A549 (cell line): Measurements from ENCODE around the gene PKD2.

ENCODE experiments used
- POLR2A ChIP-seq: IDR thresholded peaks from 2 replicates; pipeline ENCODE4 v1.6.1; 2012; ENCODE audit warnings: mild to moderate bottlenecking, low read length
- TF ChIP-seq, protein P1 (sequence below): IDR thresholded peaks from 2 replicates; pipeline ENCODE4 v1.6.1; 2012

GRCh38 chr4:88021824-88022223 lies 14.4 kb downstream of the PKD2 start:
- TF ChIP-seq, protein P1, sequence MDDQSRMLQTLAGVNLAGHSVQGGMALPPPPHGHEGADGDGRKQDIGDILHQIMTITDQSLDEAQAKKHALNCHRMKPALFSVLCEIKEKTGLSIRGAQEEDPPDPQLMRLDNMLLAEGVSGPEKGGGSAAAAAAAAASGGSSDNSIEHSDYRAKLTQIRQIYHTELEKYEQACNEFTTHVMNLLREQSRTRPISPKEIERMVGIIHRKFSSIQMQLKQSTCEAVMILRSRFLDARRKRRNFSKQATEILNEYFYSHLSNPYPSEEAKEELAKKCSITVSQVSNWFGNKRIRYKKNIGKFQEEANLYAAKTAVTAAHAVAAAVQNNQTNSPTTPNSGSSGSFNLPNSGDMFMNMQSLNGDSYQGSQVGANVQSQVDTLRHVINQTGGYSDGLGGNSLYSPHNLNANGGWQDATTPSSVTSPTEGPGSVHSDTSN: no peak
- no peak for TF ChIP-seq POLR2A
